Measurements from ENCODE around the gene SERPINA1.

DNA sequence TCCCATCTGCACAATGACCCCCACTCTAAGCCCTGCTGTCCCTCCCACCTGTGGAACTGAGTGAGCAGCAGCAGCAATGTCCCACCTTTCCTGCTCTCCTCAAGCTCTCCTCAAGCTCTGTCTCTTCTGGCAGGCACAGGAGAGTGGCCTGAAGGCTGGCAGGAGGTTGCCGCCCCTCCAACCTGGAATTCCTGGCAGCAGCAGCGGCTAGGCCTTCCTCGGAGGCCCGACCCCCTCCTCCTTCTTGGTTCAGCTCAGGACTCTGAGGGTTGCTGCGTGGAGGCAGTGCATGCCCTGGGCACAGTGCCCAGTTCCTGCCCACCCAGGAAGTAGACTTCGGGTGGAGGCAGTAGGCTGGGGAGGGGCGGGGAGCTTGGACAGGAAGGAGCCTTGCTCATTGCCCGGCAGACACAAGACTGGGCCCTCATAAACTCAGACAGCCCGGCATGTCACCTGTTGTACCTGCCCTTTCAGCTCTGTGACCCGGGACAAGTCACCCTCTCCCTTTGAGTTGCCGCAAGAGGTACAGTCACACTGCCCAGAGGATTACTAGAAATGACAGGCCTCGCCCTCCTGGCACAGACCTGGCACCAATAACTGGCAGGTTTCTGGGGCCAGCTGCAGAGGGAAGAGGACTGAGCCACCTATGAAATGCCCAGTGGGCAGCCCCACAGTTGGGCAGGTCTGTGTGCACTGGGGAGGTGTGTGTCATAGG lies 2.1 kb upstream of the SERPINA1 start:
- TF ChIP-seq POLR2AphosphoS5 (IDR thresholded peaks at IDR 0.05; ENCODE audit: low read depth, low read length) (no peak), TAF1 (IDR thresholded peaks at IDR 0.05; ENCODE audit: borderline replicate concordance, insufficient read depth, low read length) (no peak), SIN3A (IDR thresholded peaks at IDR 0.05; ENCODE audit: borderline replicate concordance, insufficient read depth, low read length) (no peak), FOXP2 (optimal IDR thresholded peaks at IDR 0.05; ENCODE audit: borderline replicate concordance, extremely low read depth, extremely low read length, insufficient read depth) (no peak)
- TF ChIP-seq, protein P1, sequence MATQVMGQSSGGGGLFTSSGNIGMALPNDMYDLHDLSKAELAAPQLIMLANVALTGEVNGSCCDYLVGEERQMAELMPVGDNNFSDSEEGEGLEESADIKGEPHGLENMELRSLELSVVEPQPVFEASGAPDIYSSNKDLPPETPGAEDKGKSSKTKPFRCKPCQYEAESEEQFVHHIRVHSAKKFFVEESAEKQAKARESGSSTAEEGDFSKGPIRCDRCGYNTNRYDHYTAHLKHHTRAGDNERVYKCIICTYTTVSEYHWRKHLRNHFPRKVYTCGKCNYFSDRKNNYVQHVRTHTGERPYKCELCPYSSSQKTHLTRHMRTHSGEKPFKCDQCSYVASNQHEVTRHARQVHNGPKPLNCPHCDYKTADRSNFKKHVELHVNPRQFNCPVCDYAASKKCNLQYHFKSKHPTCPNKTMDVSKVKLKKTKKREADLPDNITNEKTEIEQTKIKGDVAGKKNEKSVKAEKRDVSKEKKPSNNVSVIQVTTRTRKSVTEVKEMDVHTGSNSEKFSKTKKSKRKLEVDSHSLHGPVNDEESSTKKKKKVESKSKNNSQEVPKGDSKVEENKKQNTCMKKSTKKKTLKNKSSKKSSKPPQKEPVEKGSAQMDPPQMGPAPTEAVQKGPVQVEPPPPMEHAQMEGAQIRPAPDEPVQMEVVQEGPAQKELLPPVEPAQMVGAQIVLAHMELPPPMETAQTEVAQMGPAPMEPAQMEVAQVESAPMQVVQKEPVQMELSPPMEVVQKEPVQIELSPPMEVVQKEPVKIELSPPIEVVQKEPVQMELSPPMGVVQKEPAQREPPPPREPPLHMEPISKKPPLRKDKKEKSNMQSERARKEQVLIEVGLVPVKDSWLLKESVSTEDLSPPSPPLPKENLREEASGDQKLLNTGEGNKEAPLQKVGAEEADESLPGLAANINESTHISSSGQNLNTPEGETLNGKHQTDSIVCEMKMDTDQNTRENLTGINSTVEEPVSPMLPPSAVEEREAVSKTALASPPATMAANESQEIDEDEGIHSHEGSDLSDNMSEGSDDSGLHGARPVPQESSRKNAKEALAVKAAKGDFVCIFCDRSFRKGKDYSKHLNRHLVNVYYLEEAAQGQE (IDR thresholded peaks at IDR 0.05; ENCODE audit: insufficient read depth in 1 of 2, low read depth in 2 of 2, low read length in 2 of 2) = no peak

Measured in PFSK-1 (cell line).